ENCODE measurements around the gene RAB3GAP2.

DNA sequence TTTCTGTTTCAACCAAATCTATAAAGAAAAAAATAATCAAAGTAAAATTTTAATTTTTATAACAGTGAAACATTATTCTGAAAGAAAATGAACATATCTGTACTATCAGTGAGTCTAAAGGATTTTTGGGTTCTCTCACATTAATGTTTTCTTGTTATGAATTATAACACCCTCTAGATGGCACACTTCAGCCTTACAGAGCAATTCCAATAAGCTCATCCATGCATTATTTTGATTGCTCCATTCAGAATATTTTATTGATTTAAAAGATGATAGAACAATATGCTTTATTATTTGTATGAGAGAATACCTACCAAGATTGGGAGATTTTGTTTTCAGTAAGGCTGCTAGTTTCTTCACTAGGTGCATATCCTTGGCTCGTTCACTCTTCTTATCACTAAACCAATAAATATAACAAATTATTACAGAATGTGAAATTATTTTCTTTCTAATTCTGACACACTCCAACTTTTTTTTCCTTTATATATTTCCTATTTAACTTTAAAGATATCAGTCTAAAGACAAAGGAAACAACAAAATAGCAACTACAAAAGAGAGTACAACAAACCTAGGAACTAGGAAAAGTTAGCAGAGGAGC, 82.4 kb downstream of the RAB3GAP2 start:
- TF ChIP-seq POLR2A (IDR thresholded peaks at IDR 0.05; ENCODE audit: low read length): no peak
- no peak for TF ChIP-seq GATA1 (IDR thresholded peaks at IDR 0.05; ENCODE audit: low read depth, low read length)

All from erythroblast (primary cell).